ENCODE measurements around the gene DBNL.

DBNL gene

GRCh38 chr7:44048031-44048795 is 3.7 kb downstream of the DBNL start:
- no peak for TF ChIP-seq CTCF (conservative IDR thresholded peaks at IDR 0.05; ENCODE audit: low read length)
- DNase-seq (ENCODE audit: low read depth) = no peak
- no peak overlapping the region for H3K4me3 ChIP-seq (ENCODE audit: low read length)

- H3K4me3 ChIP-seq (ENCODE audit: low read length) = no peak overlapping the region
- no peak for TF ChIP-seq CTCF (conservative IDR thresholded peaks at IDR 0.05; ENCODE audit: low read length)
- no peak for DNase-seq (ENCODE audit: low read depth)
These were observed 5.8 kb downstream of the DBNL start for GRCh38 chr7:44050121-44050914.

- no peak for DNase-seq (ENCODE audit: low read depth)
- H3K4me3 ChIP-seq (ENCODE audit: low read length) = no peak overlapping the region
- no peak for TF ChIP-seq CTCF (conservative IDR thresholded peaks at IDR 0.05; ENCODE audit: low read length)
These were observed 6.5 kb downstream of the DBNL start for GRCh38 chr7:44050915-44051560.

GRCh38 chr7:44051611-44052220 is 7.2 kb downstream of the DBNL start:
- H3K4me3 ChIP-seq (ENCODE audit: low read length) = no peak overlapping the region
- no peak for TF ChIP-seq CTCF (conservative IDR thresholded peaks at IDR 0.05; ENCODE audit: low read length)
- DNase-seq (ENCODE audit: low read depth) = no peak

GRCh38 chr7:44052771-44053365 is 8.4 kb downstream of the DBNL start:
- no peak overlapping the region for H3K4me3 ChIP-seq (ENCODE audit: low read length)
- no peak for DNase-seq (ENCODE audit: low read depth)
- TF ChIP-seq CTCF (conservative IDR thresholded peaks at IDR 0.05; ENCODE audit: low read length) = no peak

GRCh38 chr7:44056681-44057080 is 12.2 kb downstream of the DBNL start:
- TF ChIP-seq CTCF (conservative IDR thresholded peaks at IDR 0.05; ENCODE audit: low read length) = no peak
- H3K4me3 ChIP-seq (ENCODE audit: low read length) = no peak overlapping the region
- DNase-seq (ENCODE audit: low read depth) = no peak
